COLO668 (cell line): ENCODE measurements around the gene CMSS1.
"Not testable (repeated sequence)": the region's sequence is repeated elsewhere in the genome, so short reads cannot be mapped to it uniquely, and the experiment has no call there.

Experiments
- DNase-seq: peaks from one replicate; lab custom pipeline; 2025; ENCODE audit not compliant: unreplicated experiment; lab: John Stamatoyannopoulos, UW

The CMSS1 gene

DNA sequence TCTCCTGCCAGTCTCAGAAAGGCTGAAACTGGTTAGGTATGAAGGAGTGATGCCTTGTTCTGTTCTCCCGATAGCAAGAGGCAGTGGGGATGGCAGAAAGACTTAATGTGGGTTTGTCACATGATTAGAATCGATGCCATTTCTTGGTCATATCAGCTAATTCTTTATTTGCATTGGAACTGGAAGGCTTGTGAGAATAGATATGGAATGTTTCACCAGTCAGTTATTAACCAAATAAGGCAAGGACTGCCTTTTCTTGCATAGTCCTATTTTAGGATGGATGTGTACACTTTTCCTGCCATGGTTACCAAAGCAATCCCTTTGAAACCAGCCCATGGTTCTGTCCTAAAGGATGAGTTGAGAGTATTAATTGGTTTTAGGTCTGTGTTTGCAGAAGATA is 262.9 kb downstream of the CMSS1 start:
- DNase-seq, result no peak

DNA sequence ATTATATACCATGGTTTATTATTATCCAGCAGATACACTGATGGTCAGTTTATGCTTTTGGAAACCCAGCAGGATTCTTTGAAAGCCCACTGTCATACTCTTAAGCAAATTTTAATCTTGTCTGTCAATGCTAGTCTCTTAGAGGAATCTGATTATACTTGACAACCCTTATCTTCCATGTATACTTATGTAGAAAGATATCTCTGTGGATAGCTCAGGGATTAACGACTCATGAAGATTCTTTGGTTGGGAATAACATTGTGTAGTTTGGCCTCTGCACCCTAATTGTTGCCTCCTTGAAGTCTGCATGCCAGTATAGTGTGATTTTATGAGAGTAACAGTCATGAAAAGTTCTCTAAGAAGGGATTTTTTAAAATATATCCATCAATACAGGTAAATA is 263.6 kb downstream of the CMSS1 start:
- no peak for DNase-seq

DNA sequence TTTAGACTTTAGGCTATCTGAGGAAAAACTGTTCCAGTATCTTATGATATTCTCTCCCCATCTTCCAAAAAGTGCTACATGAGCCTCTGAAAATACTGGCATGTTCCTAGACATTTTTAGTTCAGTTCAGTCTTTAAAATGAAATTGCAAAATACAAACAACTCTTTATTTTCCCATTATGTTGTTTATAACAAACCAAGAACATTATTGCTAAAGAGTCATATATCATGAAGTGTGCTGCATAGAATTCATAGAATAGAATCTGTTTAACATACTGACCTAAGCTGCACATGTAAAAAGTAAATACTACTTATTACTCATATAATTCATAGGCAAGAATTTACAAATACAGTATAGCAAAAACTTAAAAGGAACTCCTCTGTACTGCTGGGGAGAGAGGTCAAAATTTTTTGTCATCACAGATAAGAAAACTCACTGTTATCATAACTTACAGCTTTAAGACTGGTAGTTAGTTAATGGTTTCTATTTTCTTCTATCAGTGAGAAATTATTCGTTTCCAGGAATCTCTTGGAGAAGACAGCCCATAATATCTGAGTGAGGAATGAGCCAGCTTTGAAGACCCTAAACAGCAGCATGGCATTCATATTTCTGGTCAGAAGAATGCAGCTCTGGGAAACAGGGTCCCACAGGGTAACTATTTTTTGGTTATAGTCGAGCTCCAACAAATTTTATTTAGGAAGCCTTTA is 264.5 kb downstream of the CMSS1 start:
- DNase-seq, result no peak

DNA sequence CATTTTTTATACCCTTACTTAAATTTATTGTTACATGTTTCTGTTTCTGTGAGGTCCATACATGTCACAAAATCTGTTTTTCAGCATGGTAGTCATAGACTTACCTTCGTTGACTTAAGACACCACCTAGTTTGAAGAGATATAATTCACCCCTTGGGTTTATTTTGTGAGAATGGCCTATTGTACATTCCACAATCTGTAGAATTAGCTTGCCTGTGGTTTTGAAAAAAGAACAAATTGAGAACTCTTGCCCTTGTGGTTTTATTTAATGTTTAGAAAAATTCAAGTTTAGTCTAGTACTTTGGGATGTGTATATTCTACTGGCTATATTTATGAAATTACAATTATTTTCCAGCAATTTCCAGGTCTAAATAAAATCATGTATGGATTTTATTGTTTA is 265.1 kb downstream of the CMSS1 start:
- no peak for DNase-seq

DNA sequence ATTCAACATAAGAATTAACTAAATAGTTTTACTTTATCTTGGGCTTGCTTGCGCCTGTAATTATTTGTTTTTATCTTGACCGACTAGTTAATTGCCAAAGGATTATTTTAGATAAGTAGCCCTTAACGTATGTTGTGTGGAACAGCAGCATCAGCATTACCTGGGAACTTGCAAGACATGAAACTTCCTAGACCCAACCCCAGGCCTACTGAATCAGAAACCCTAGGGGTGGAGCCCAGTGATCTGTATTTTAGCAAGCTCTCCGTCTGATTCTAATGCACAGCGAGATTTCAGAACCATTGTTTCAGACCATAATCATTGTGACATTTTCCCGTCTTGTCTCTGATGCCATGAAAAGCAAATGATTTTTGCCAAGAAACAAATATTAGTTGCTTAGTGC is 265.5 kb downstream of the CMSS1 start:
- DNase-seq, result no peak

GRCh38 chr3:100084100-100084806 is 266.6 kb downstream of the CMSS1 start:
- no peak for DNase-seq

- no peak for DNase-seq
These were observed 268.7 kb downstream of the CMSS1 start for GRCh38 chr3:100086401-100086800.

DNA sequence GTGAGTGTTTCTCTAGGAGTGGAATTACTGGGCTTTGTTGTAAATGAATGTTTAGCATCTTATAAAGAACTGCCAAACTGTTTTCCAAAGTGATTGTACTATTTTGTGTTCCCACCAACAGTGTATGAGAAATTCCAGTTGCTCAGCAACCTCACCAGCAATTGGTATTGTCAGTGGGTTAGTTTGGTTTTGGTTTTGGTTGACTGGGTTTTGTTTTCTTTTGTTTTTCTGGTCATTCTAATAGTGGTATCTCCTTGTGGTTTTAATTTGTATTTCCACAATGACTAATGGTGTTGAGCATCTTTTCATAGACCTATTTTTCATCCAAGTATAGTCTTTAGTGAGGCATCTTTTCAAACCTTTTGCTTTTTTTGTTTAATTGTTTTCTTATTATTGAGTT is 269.5 kb downstream of the CMSS1 start:
- no peak for DNase-seq

- DNase-seq, result no peak
These were observed 271.2 kb downstream of the CMSS1 start for GRCh38 chr3:100088735-100089368.

DNA sequence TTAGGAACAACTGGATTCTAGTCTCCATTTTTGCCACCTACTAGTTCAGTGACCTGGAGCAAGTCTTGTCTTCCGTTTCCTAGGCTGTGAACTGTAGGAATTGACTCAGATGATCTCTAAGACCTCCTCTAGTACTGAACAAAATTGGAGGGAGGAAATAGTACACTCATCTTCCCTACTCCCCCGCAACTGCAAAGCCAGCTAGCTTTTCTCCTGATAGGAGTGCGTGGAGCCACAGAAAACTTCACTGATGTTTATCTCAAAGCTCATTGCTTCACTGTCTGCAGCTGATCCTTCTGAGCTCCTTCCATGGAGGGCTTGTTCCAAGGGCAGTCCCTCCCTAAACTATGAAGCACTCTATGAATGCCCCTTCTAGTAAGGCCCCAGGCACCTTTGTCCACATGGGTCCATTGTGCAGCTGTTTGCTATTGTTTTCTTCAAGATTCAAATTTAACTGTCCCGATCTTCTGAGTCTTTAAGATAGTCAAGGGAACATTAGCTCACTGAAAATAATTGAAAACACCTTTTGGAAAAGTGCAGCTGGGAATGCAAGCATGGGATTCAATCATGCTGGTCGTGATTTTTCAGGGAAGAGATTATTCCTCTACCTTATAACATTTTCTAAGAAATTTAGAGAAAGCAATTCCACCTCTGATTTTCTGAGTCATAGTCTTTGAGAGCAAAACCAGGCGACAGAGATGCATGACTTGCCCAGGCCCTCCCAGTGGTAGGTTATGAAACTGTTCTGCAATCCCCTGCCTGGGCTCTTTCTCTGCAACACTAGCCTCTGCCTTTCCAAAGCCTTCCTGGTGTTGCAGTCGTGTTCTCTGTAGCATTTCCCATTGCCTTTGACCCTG is 272.4 kb downstream of the CMSS1 start:
- DNase-seq, result no peak

DNA sequence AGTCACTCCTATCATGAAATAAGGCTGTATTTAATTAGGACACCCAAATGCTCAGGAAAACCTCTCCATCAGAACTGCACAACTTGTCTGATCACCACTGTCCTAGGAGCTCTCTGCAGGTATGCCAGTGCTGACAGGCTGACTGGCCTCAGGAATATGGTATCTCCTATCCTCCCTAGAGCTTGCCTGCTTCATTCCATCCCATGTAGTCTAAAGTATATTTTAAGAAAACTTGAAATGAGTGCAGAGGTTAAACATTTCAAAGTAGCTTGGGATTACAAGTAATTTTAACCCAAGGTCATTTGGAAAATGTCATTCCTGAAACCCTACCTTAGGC is 273.0 kb downstream of the CMSS1 start:
- DNase-seq, result no peak

DNA sequence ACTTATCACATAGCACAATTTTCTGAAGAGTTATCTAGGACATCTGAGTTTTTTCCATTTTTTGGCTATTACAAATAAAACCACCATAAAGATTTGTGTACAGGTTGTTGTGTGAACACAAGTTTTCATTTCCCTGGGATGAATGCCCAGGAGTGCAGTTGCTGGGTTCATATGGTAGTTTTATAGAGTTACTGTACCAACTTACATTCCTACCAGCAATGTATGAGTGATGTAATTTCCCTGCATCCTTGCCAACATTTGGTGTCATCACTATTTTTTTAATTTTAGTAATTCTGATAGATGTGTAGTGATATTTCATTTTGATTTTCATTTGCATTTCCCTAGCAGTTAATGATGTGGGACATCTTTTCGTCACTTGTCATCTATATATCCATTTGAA is 276.2 kb downstream of the CMSS1 start:
- no peak for DNase-seq

DNA sequence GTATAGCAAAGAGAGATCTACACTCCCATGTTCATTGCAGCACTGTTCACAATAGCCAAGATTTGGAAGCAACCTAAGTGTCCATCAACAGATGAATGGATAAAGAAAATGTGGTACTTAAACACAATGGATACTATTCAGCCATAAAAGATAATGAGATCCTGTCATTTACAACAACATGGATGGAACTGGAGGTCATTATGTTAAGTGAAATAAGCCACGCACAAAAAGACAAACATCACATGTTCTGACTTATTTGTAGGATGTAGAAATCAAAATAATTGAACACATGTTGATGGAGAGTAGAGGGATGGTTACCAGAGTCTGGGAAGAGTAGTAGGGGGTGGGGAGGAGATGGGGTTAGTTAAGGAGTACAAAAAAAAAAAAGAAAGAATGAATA is 278.6 kb downstream of the CMSS1 start:
- not testable (repeated sequence) for DNase-seq

DNA sequence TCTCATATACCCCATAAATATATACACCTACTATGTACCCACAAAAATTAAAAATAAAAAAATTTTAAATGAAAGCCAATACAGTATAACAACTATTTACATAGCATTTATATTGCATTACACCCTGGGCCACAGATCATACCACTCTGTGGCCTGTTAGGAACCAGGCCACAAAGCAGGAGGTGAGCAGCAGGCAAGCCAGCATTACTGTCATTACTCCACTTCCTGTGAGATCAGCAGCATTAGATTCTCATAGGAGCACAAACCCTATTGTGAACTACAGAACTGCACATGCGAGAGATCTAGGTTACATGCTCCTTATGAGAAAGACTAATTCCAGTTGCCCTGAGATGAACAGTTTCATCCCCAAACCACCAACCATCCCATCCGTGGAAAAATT is 279.2 kb downstream of the CMSS1 start:
- no peak for DNase-seq

GRCh38 chr3:100097919-100098783 is 280.5 kb downstream of the CMSS1 start:
- no peak for DNase-seq

DNA sequence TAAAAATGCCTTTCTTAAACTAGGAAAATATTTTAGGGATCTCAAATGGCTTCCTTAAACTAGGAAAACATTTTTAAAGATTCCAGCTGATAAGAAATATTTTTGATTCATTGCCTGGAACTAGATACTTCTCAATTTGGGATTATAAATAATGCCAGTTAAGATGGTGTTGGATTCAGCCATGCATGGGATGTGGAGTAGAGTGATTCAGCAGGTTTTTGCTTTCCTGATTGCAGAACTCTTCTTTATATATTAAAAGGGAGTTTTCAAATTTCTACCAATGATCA is 281.1 kb downstream of the CMSS1 start:
- no peak for DNase-seq

- no peak for DNase-seq
These were observed 282.0 kb downstream of the CMSS1 start for GRCh38 chr3:100099621-100100020.

DNA sequence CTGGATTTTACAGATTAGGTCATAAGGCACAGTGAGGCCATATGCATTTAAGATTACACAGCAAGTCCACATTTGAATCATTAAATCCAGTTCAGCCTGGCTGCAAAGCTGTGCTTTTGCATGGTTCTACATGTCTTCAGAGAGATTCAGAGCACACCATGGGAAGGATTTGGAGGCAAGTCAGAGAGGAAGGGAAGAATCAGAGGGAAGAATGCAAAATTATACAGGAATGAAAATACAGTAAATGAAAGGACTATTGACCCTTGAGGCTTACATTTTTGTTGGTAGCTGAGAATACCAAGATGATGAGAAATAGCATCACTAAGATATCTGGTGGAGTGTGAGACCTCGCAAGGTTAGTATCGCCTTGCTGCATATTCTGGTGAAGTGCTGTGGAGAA is 282.8 kb downstream of the CMSS1 start:
- DNase-seq, result no peak

- DNase-seq, result no peak
These were observed 285.1 kb downstream of the CMSS1 start for GRCh38 chr3:100102757-100103156.

DNA sequence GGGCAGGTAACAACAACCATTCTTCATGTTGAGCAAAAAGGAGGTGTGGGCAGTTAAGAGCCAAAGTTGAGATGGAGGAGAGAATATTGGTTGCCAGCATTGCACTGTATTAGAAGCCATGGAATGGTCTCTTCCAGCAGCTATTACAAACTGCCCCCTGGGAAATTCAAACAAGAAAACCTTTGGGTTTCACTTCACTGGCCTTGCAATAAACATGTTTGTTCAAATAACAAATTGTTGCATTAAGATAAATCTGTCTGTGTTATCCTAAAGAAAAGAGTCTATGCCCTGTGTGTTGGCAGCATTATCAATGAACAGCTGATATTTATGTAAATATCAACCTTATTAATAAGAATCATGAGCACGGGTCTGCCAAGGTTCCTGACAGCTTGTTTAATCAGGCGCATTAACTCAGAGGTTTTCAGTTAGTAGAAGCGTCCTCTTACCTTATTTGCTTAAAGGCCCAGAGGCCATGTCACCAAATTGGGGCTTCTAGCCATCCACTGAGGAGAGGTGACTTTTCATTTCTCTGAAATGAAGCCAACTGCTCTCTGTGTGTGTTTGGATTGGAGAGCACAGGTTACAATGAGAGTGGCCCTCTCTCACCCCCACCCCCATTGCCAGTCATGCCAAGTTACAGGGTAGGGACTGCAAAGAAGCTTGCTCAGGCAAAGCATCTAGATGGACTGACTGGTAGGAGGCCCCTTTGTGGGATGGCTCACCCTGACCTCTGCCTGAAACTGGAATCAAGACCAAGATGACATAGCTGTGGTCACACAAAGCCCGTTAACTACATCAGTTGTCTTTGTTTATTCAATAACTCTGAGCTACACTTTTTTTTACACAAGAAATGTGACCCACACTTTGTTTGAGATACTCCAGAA is 286.1 kb downstream of the CMSS1 start:
- no peak for DNase-seq
